IPS-18a (cell line): ENCODE results near the gene DCD.

Experiments
- H3K27ac ChIP-seq: one replicate; pipeline ENCODE4 v1.5.1; 2013; ENCODE audit warnings: low read length
- H3K27me3 ChIP-seq: one replicate; pipeline ENCODE4 v1.6.1; 2013; ENCODE audit warnings: mild to moderate bottlenecking, low read length; ENCODE audit not compliant: control insufficient read depth, insufficient read depth
- H3K36me3 ChIP-seq: one replicate; pipeline ENCODE4 v1.6.1; 2013; ENCODE audit warnings: low read depth, low read length; ENCODE audit not compliant: control insufficient read depth
- H3K4me1 ChIP-seq: one replicate; pipeline ENCODE4 v1.6.1; 2013; ENCODE audit warnings: low read depth, low read length; ENCODE audit not compliant: control insufficient read depth
- H3K4me3 ChIP-seq: one replicate; pipeline ENCODE4 v1.5.1; 2013; ENCODE audit warnings: low read length
- H3K9ac ChIP-seq: one replicate; pipeline ENCODE4 v1.6.1; 2013; ENCODE audit warnings: mild to moderate bottlenecking, low read length, moderate library complexity
- H3K9me3 ChIP-seq: one replicate; pipeline ENCODE4 v1.6.1; 2013; ENCODE audit warnings: low read depth, low read length; ENCODE audit not compliant: control insufficient read depth

The DCD gene

GRCh38 chr12:54625598-54625997 lies 22.6 kb downstream of the DCD start:
- no peak overlapping the region for H3K9ac ChIP-seq
- no peak overlapping the region for H3K4me3 ChIP-seq
- H3K27ac ChIP-seq = no peak overlapping the region
- no peaks in the 10 kb centered on the region for H3K4me1 ChIP-seq
- peaks cover 11% of the 10 kb centered on the region for H3K9me3 ChIP-seq
- no peaks in the 10 kb centered on the region for H3K36me3 ChIP-seq
- H3K27me3 ChIP-seq = no peaks in the 10 kb centered on the region

GRCh38 chr12:54624315-54625279 lies 23.6 kb downstream of the DCD start:
- Histone ChIP-seq H3K27me3 (no peaks in the 10 kb centered on the region), H3K4me1 (no peaks in the 10 kb centered on the region), H3K27ac (no peak overlapping the region), H3K4me3 (no peak overlapping the region), H3K9ac (no peak overlapping the region), H3K36me3 (no peaks in the 10 kb centered on the region), H3K9me3 (peaks cover 11% of the 10 kb centered on the region)

- H3K27ac ChIP-seq = no peak overlapping the region
Measured at GRCh38 chr12:54622463-54623183, 25.5 kb downstream of the DCD start.

GRCh38 chr12:54616933-54617680 lies 31.1 kb downstream of the DCD start:
- H3K9ac ChIP-seq = no peak overlapping the region
- no peaks in the 10 kb centered on the region for H3K9me3 ChIP-seq
- H3K36me3 ChIP-seq = no peaks in the 10 kb centered on the region
- no peaks in the 10 kb centered on the region for H3K4me1 ChIP-seq
- peaks cover 11% of the 10 kb centered on the region for H3K27me3 ChIP-seq
- H3K27ac ChIP-seq = no peak overlapping the region
- no peak overlapping the region for H3K4me3 ChIP-seq

More at GRCh38 chr12:54622463-54623183, 25.5 kb downstream of the DCD start:
- no peaks in the 10 kb centered on the region for H3K36me3 ChIP-seq
- no peaks in the 10 kb centered on the region for H3K4me1 ChIP-seq
- peaks cover 7% of the 10 kb centered on the region for H3K9me3 ChIP-seq
- no peak overlapping the region for H3K9ac ChIP-seq
- H3K27me3 ChIP-seq = no peaks in the 10 kb centered on the region
- no peak overlapping the region for H3K4me3 ChIP-seq

GRCh38 chr12:54612225-54612750 lies 35.9 kb downstream of the DCD start:
- Histone ChIP-seq H3K9me3 (no peaks in the 10 kb centered on the region), H3K9ac (no peak overlapping the region), H3K4me1 (no peaks in the 10 kb centered on the region), H3K27ac (no peak overlapping the region), H3K36me3 (no peaks in the 10 kb centered on the region), H3K4me3 (no peak overlapping the region), H3K27me3 (peaks cover 44% of the 10 kb centered on the region)

- no peaks in the 10 kb centered on the region for H3K4me1 ChIP-seq
- no peak overlapping the region for H3K9ac ChIP-seq
- no peak overlapping the region for H3K4me3 ChIP-seq
- no peak overlapping the region for H3K27ac ChIP-seq
- no peaks in the 10 kb centered on the region for H3K36me3 ChIP-seq
- H3K9me3 ChIP-seq = no peaks in the 10 kb centered on the region
- peaks cover 44% of the 10 kb centered on the region for H3K27me3 ChIP-seq
Measured at GRCh38 chr12:54611715-54612149, 36.4 kb downstream of the DCD start.

GRCh38 chr12:54608769-54609168 lies 39.4 kb downstream of the DCD start:
- H3K27ac ChIP-seq = no peak overlapping the region
- no peaks in the 10 kb centered on the region for H3K9me3 ChIP-seq
- H3K27me3 ChIP-seq = peaks cover 44% of the 10 kb centered on the region
- H3K4me3 ChIP-seq = no peak overlapping the region
- H3K9ac ChIP-seq = no peak overlapping the region
- H3K4me1 ChIP-seq = no peaks in the 10 kb centered on the region
- no peaks in the 10 kb centered on the region for H3K36me3 ChIP-seq

- Histone ChIP-seq H3K36me3 (no peaks in the 10 kb centered on the region), H3K4me3 (no peak overlapping the region), H3K4me1 (no peaks in the 10 kb centered on the region), H3K9me3 (no peaks in the 10 kb centered on the region), H3K9ac (no peak overlapping the region), H3K27me3 (peaks cover 44% of the 10 kb centered on the region), H3K27ac (no peak overlapping the region)
Measured at GRCh38 chr12:54608156-54608555, 40.0 kb downstream of the DCD start.

GRCh38 chr12:54606556-54606955 lies 41.6 kb downstream of the DCD start:
- Histone ChIP-seq H3K27ac (no peak overlapping the region), H3K4me3 (no peak overlapping the region), H3K36me3 (no peaks in the 10 kb centered on the region)

GRCh38 chr12:54605138-54605970 lies 42.8 kb downstream of the DCD start:
- H3K4me1 ChIP-seq = no peaks in the 10 kb centered on the region
- no peak overlapping the region for H3K4me3 ChIP-seq

More at GRCh38 chr12:54606556-54606955, 41.6 kb downstream of the DCD start:
- H3K9ac ChIP-seq = no peak overlapping the region
- no peaks in the 10 kb centered on the region for H3K9me3 ChIP-seq
- H3K4me1 ChIP-seq = no peaks in the 10 kb centered on the region
- peaks cover 28% of the 10 kb centered on the region for H3K27me3 ChIP-seq

More at GRCh38 chr12:54605138-54605970, 42.8 kb downstream of the DCD start:
- Histone ChIP-seq H3K27me3 (peaks cover 16% of the 10 kb centered on the region), H3K9ac (no peak overlapping the region), H3K9me3 (no peaks in the 10 kb centered on the region), H3K36me3 (no peaks in the 10 kb centered on the region), H3K27ac (no peak overlapping the region)
